ENCODE measurements around the gene NECTIN4. TPM values are rescaled to one million over a fixed set of nuclear protein-coding genes. Genes with fewer than 3 reads are reported as not detected.

The NECTIN4 gene
- total RNA-seq, 1 donor from 2014 or later, result 0.05 TPM

- H3K4me1 Mint-ChIP-seq, result peaks cover 57% of the 10 kb centered on the region
- intact Hi-C loops (cut with micrococcal nuclease), result loop anchor here (5.0 kb wide), 1 partner anchor 259 kb away; no protein-coding TSS in a partner anchor
- peaks cover 25% of the 10 kb centered on the region for H3K36me3 Mint-ChIP-seq (ENCODE audit: low read depth)
- H3K27ac Mint-ChIP-seq, result peak overlapping the region; percentile 4
- no peak for DNase-seq
- H3K9me3 Mint-ChIP-seq, result no peaks in the 10 kb centered on the region
- peaks cover 2% of the 10 kb centered on the region for H3K27me3 Mint-ChIP-seq
- H3K4me3 Mint-ChIP-seq, result no peak overlapping the region
These were observed 7.2 kb upstream of the NECTIN4 start for GRCh38 chr1:161096530-161096929.

- Mint-ChIP-seq H3K27me3 (peaks cover 2% of the 10 kb centered on the region), H3K36me3 (ENCODE audit: low read depth) (peaks cover 21% of the 10 kb centered on the region), H3K9me3 (no peaks in the 10 kb centered on the region), H3K4me1 (peaks cover 61% of the 10 kb centered on the region), H3K4me3 (no peak overlapping the region), H3K27ac (no peak overlapping the region)
- intact Hi-C loops (cut with micrococcal nuclease), result loop anchor here (5.0 kb wide), 1 partner anchor 259 kb away; no protein-coding TSS in a partner anchor
- DNase-seq, result no peak
These were observed 6.7 kb upstream of the NECTIN4 start for GRCh38 chr1:161096015-161096414.

- Mint-ChIP-seq H3K9me3 (no peaks in the 10 kb centered on the region), H3K27ac (peak overlapping the region; percentile 63), H3K4me1 (peaks cover 68% of the 10 kb centered on the region), H3K27me3 (peaks cover 2% of the 10 kb centered on the region), H3K36me3 (ENCODE audit: low read depth) (peaks cover 16% of the 10 kb centered on the region), H3K4me3 (no peak overlapping the region)
- DNase-seq, result no peak
- intact Hi-C loops (cut with micrococcal nuclease), result loop anchor here (5.0 kb wide), 1 partner anchor 258 kb away; no protein-coding TSS in a partner anchor
These were observed 5.9 kb upstream of the NECTIN4 start for GRCh38 chr1:161095230-161095629.

GRCh38 chr1:161094481-161094880, 5.1 kb upstream of the NECTIN4 start:
- peaks cover 69% of the 10 kb centered on the region for H3K4me1 Mint-ChIP-seq
- no peak for DNase-seq
- H3K27me3 Mint-ChIP-seq, result peaks cover 2% of the 10 kb centered on the region
- no peak overlapping the region for H3K27ac Mint-ChIP-seq
- intact Hi-C loops (cut with micrococcal nuclease), result no loop called here
- H3K36me3 Mint-ChIP-seq (ENCODE audit: low read depth), result peaks cover 8% of the 10 kb centered on the region
- no peaks in the 10 kb centered on the region for H3K9me3 Mint-ChIP-seq
- no peak overlapping the region for H3K4me3 Mint-ChIP-seq

- H3K36me3 Mint-ChIP-seq (ENCODE audit: low read depth), result peaks cover 2% of the 10 kb centered on the region
- H3K27ac Mint-ChIP-seq, result peak overlapping the region; percentile 85
- no peaks in the 10 kb centered on the region for H3K9me3 Mint-ChIP-seq
- peak overlapping the region; percentile 50 for H3K4me3 Mint-ChIP-seq
- H3K4me1 Mint-ChIP-seq, result peaks cover 66% of the 10 kb centered on the region
- DNase-seq, result peak; percentile 76
- H3K27me3 Mint-ChIP-seq, result peaks cover 2% of the 10 kb centered on the region
- intact Hi-C loops (cut with micrococcal nuclease), result loop anchor here (1.0 kb wide), 2 partner anchors 22 to 47 kb away; partner anchors contain the start of gene USF1
These were observed 3.3 kb upstream of the NECTIN4 start for GRCh38 chr1:161092621-161093028.

- Mint-ChIP-seq H3K4me3 (no peak overlapping the region), H3K27ac (no peak overlapping the region), H3K9me3 (no peaks in the 10 kb centered on the region), H3K27me3 (no peaks in the 10 kb centered on the region), H3K4me1 (peaks cover 62% of the 10 kb centered on the region), H3K36me3 (ENCODE audit: low read depth) (no peaks in the 10 kb centered on the region)
- DNase-seq, result no peak
- intact Hi-C loops (cut with micrococcal nuclease), result loop anchor here (1.0 kb wide), 2 partner anchors 22 to 47 kb away; partner anchors contain the start of gene USF1
These were observed 2.6 kb upstream of the NECTIN4 start for GRCh38 chr1:161091796-161092507.

GRCh38 chr1:161091093-161091492, 1.7 kb upstream of the NECTIN4 start:
- Mint-ChIP-seq H3K4me1 (peaks cover 54% of the 10 kb centered on the region), H3K36me3 (ENCODE audit: low read depth) (no peaks in the 10 kb centered on the region), H3K27ac (peak overlapping the region; percentile 5), H3K27me3 (no peaks in the 10 kb centered on the region), H3K4me3 (no peak overlapping the region), H3K9me3 (no peaks in the 10 kb centered on the region)
- no peak for DNase-seq
- intact Hi-C loops (cut with micrococcal nuclease), result no loop called here

- Mint-ChIP-seq H3K27me3 (no peaks in the 10 kb centered on the region), H3K4me3 (no peak overlapping the region), H3K4me1 (peaks cover 53% of the 10 kb centered on the region), H3K9me3 (no peaks in the 10 kb centered on the region), H3K27ac (peak overlapping the region; percentile 5), H3K36me3 (ENCODE audit: low read depth) (no peaks in the 10 kb centered on the region)
- DNase-seq, result no peak
- intact Hi-C loops (cut with micrococcal nuclease), result no loop called here
These were observed 1.3 kb upstream of the NECTIN4 start for GRCh38 chr1:161090617-161091016.

GRCh38 chr1:161089938-161090337, 580 bp upstream of the NECTIN4 start:
- Mint-ChIP-seq H3K27ac (no peak overlapping the region), H3K4me3 (no peak overlapping the region), H3K36me3 (ENCODE audit: low read depth) (no peaks in the 10 kb centered on the region), H3K9me3 (no peaks in the 10 kb centered on the region), H3K4me1 (peaks cover 49% of the 10 kb centered on the region), H3K27me3 (no peaks in the 10 kb centered on the region)
- DNase-seq, result no peak
- intact Hi-C loops (cut with micrococcal nuclease), result no loop called here

- Mint-ChIP-seq H3K9me3 (no peaks in the 10 kb centered on the region), H3K4me1 (peaks cover 44% of the 10 kb centered on the region), H3K4me3 (no peak overlapping the region), H3K27me3 (no peaks in the 10 kb centered on the region), H3K36me3 (ENCODE audit: low read depth) (no peaks in the 10 kb centered on the region), H3K27ac (no peak overlapping the region)
- no peak for DNase-seq
- intact Hi-C loops (cut with micrococcal nuclease), result no loop called here
These were observed 709 bp downstream of the NECTIN4 start for GRCh38 chr1:161088587-161089110.

GRCh38 chr1:161086457-161086856, 2.9 kb downstream of the NECTIN4 start:
- Mint-ChIP-seq H3K4me3 (no peak overlapping the region), H3K9me3 (no peaks in the 10 kb centered on the region), H3K4me1 (peaks cover 27% of the 10 kb centered on the region), H3K27ac (no peak overlapping the region), H3K36me3 (ENCODE audit: low read depth) (no peaks in the 10 kb centered on the region), H3K27me3 (no peaks in the 10 kb centered on the region)
- no peak for DNase-seq
- intact Hi-C loops (cut with micrococcal nuclease), result no loop called here

- peaks cover 16% of the 10 kb centered on the region for H3K4me1 Mint-ChIP-seq
- H3K9me3 Mint-ChIP-seq, result no peaks in the 10 kb centered on the region
- no peak for DNase-seq
- H3K27me3 Mint-ChIP-seq, result no peaks in the 10 kb centered on the region
- H3K36me3 Mint-ChIP-seq (ENCODE audit: low read depth), result no peaks in the 10 kb centered on the region
- intact Hi-C loops (cut with micrococcal nuclease), result no loop called here
- H3K27ac Mint-ChIP-seq, result no peak overlapping the region
- no peak overlapping the region for H3K4me3 Mint-ChIP-seq
These were observed 4.2 kb downstream of the NECTIN4 start for GRCh38 chr1:161085165-161085564.

GRCh38 chr1:161084597-161084988, 4.8 kb downstream of the NECTIN4 start:
- Mint-ChIP-seq H3K4me1 (peaks cover 18% of the 10 kb centered on the region), H3K27ac (no peak overlapping the region), H3K4me3 (no peak overlapping the region), H3K27me3 (no peaks in the 10 kb centered on the region), H3K36me3 (ENCODE audit: low read depth) (no peaks in the 10 kb centered on the region), H3K9me3 (no peaks in the 10 kb centered on the region)
- intact Hi-C loops (cut with micrococcal nuclease), result no loop called here
- no peak for DNase-seq

- H3K9me3 Mint-ChIP-seq, result no peaks in the 10 kb centered on the region
- no peak overlapping the region for H3K4me3 Mint-ChIP-seq
- intact Hi-C loops (cut with micrococcal nuclease), result no loop called here
- no peaks in the 10 kb centered on the region for H3K27me3 Mint-ChIP-seq
- no peak overlapping the region for H3K27ac Mint-ChIP-seq
- H3K4me1 Mint-ChIP-seq, result peaks cover 17% of the 10 kb centered on the region
- no peaks in the 10 kb centered on the region for H3K36me3 Mint-ChIP-seq (ENCODE audit: low read depth)
- DNase-seq, result no peak
These were observed 5.4 kb downstream of the NECTIN4 start for GRCh38 chr1:161083748-161084596.

Data from activated CD4-positive, alpha-beta T cell treated with anti-CD3 and anti-CD28 coated beads, Interleukin-2, amount 10 ng/mL, durations not matched to agents 24 days and 14 days (primary cell).